HUDEP-2 (cell line): ENCODE measurements around the gene NETO2.

Experiments
- DNase-seq, 76 experiments: peaks; one replicate each; lab custom pipeline; 2025; ENCODE audit not compliant: unreplicated experiment in 76 of 76; lab: John Stamatoyannopoulos, UW

The NETO2 gene

GRCh38 chr16:47047524-47048203, 96.1 kb downstream of the NETO2 start:
- no peak for DNase-seq

- no peak for DNase-seq
Measured at GRCh38 chr16:47046726-47047523, 96.8 kb downstream of the NETO2 start.

- DNase-seq = no peak
Measured at GRCh38 chr16:47045459-47045858, 98.3 kb downstream of the NETO2 start.

- DNase-seq = no peak
Measured at GRCh38 chr16:47045023-47045422, 98.7 kb downstream of the NETO2 start.

GRCh38 chr16:47043970-47044684, 99.6 kb downstream of the NETO2 start:
- no peak for DNase-seq

- DNase-seq = no peak
Measured at GRCh38 chr16:47043200-47043599, 100.5 kb downstream of the NETO2 start.

GRCh38 chr16:47037746-47038458, 105.8 kb downstream of the NETO2 start:
- peak in 72 of 76 experiments; percentile 3 to 87 (median 61) for DNase-seq

- peak in 10 of 76 experiments; percentile 1 to 23 (median 8) for DNase-seq
Measured at GRCh38 chr16:47037396-47037745, 106.4 kb downstream of the NETO2 start.

GRCh38 chr16:47036201-47036600, 107.5 kb downstream of the NETO2 start:
- no peak for DNase-seq

- DNase-seq = no peak
Measured at GRCh38 chr16:47035436-47035835, 108.3 kb downstream of the NETO2 start.

- no peak for DNase-seq
Measured at GRCh38 chr16:47034455-47034854, 109.3 kb downstream of the NETO2 start.

- no peak for DNase-seq
Measured at GRCh38 chr16:47033176-47033575, 110.6 kb downstream of the NETO2 start.

GRCh38 chr16:47029724-47030123, 114.0 kb downstream of the NETO2 start:
- DNase-seq = no peak

GRCh38 chr16:47028767-47029377, 114.9 kb downstream of the NETO2 start:
- DNase-seq = no peak
